SU-DHL-6 (cell line): Measurements from ENCODE around the gene ADGRD1.

ENCODE experiments used
- H2AFZ ChIP-seq: fragments of 200-600 bp; sonication (generic); 2 replicates; pipeline ENCODE4 v1.6.1; 2014; ENCODE audit warnings: low read depth, mild to moderate bottlenecking, moderate library complexity, mixed read lengths, antibody characterized with exemption, low read length; ENCODE audit not compliant: severe bottlenecking
- H3F3A ChIP-seq: fragments of 200-600 bp; shearing (Covaris generic); 2 replicates; pipeline ENCODE4 v1.6.0; 2016; ENCODE audit warnings: antibody characterized with exemption, mild to moderate bottlenecking; ENCODE audit not compliant: insufficient read depth
- H3K27ac ChIP-seq: fragments of 200-600 bp; sonication (generic); 2 replicates; pipeline ENCODE4 v1.5.1; 2016; ENCODE audit warnings: low read depth, mild to moderate bottlenecking, low read length, moderate library complexity, mixed read lengths
- H3K27me3 ChIP-seq: fragments of 200-600 bp; sonication (generic), shearing (Covaris generic); 2 replicates; pipeline ENCODE4 v1.6.0; 2014; ENCODE audit warnings: mild to moderate bottlenecking, low read length
- H3K36me3 ChIP-seq: fragments of 200-600 bp; sonication (generic); 2 replicates; pipeline ENCODE4 v1.6.1; 2014; ENCODE audit warnings: mild to moderate bottlenecking, low read length, mixed read lengths
- H3K4me2 ChIP-seq: fragments of 300-600, 200-600 bp; shearing (Covaris generic), sonication (generic); 2 replicates; pipeline ENCODE4 v1.6.0; 2014; ENCODE audit warnings: low read length, low read depth, mild to moderate bottlenecking; ENCODE audit not compliant: poor library complexity, severe bottlenecking
- H3K4me3 ChIP-seq: fragments of 200-600 bp; sonication (generic); 2 replicates; pipeline ENCODE4 v1.5.1; 2014; ENCODE audit warnings: antibody characterized with exemption, low read length, mild to moderate bottlenecking, mixed read lengths; ENCODE audit not compliant: insufficient read depth, poor library complexity, severe bottlenecking
- H3K79me2 ChIP-seq: fragments of 200-600 bp; sonication (generic); 2 replicates; pipeline ENCODE4 v1.6.1; 2014; ENCODE audit warnings: mild to moderate bottlenecking, low read length, moderate library complexity; ENCODE audit not compliant: insufficient read depth
- H3K9ac ChIP-seq: fragments of 200-600 bp; sonication (generic); 2 replicates; pipeline ENCODE4 v1.7.0; 2014; ENCODE audit warnings: mild to moderate bottlenecking, low read length
- H3K9me2 ChIP-seq: fragments of 200-600 bp; sonication (generic); replicated peaks from 2 replicates; pipeline ENCODE4 v1.6.1; 2014; ENCODE audit warnings: low read length; ENCODE audit not compliant: insufficient read depth
- H3K9me3 ChIP-seq: fragments of 200-600 bp; sonication (generic); 2 replicates; pipeline ENCODE4 v1.6.1; 2014; ENCODE audit warnings: low read length, mixed read lengths; ENCODE audit not compliant: insufficient read depth
- H4K20me1 ChIP-seq: fragments of 200-600 bp; sonication (generic); 2 replicates; pipeline ENCODE4 v1.6.1; 2014; ENCODE audit warnings: low read depth, mild to moderate bottlenecking, antibody characterized with exemption, low read length, moderate library complexity, mixed read lengths
- EZH2phosphoT487 ChIP-seq: fragments of 200-600 bp; sonication (generic), shearing (Covaris generic); conservative IDR thresholded peaks from 2 replicates; pipeline ENCODE4 v1.6.1; 2018; ENCODE audit warnings: mild to moderate bottlenecking, antibody characterized with exemption, low read length, moderate library complexity, mixed read lengths
- TF ChIP-seq, protein P1 (sequence below): fragments of 200-600 bp; sonication (generic); IDR thresholded peaks from one replicate; pipeline ENCODE4 v1.5.1; 2017; ENCODE audit warnings: antibody characterized with exemption, mild to moderate bottlenecking, low read length, moderate library complexity; ENCODE audit not compliant: insufficient read depth, poor library complexity, severe bottlenecking

The ADGRD1 gene

GRCh38 chr12:131097202-131098177 lies 143.8 kb downstream of the ADGRD1 start:
- Histone ChIP-seq H3K27ac (no peak overlapping the region), H3K36me3 (no peaks in the 10 kb centered on the region), H3K79me2 (no peaks in the 10 kb centered on the region), H4K20me1 (no peaks in the 10 kb centered on the region), H3K4me2 (no peak overlapping the region), H2AFZ (no peak overlapping the region), H3K9me3 (no peaks in the 10 kb centered on the region), H3F3A (no peaks in the 10 kb centered on the region), H3K9me2 (no peaks in the 10 kb centered on the region), H3K9ac (no peak overlapping the region), H3K27me3 (no peaks in the 10 kb centered on the region), H3K4me3 (no peak overlapping the region)
- no peak for TF ChIP-seq EZH2phosphoT487
- TF ChIP-seq, protein P1, sequence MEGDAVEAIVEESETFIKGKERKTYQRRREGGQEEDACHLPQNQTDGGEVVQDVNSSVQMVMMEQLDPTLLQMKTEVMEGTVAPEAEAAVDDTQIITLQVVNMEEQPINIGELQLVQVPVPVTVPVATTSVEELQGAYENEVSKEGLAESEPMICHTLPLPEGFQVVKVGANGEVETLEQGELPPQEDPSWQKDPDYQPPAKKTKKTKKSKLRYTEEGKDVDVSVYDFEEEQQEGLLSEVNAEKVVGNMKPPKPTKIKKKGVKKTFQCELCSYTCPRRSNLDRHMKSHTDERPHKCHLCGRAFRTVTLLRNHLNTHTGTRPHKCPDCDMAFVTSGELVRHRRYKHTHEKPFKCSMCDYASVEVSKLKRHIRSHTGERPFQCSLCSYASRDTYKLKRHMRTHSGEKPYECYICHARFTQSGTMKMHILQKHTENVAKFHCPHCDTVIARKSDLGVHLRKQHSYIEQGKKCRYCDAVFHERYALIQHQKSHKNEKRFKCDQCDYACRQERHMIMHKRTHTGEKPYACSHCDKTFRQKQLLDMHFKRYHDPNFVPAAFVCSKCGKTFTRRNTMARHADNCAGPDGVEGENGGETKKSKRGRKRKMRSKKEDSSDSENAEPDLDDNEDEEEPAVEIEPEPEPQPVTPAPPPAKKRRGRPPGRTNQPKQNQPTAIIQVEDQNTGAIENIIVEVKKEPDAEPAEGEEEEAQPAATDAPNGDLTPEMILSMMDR, result no peak

DNA sequence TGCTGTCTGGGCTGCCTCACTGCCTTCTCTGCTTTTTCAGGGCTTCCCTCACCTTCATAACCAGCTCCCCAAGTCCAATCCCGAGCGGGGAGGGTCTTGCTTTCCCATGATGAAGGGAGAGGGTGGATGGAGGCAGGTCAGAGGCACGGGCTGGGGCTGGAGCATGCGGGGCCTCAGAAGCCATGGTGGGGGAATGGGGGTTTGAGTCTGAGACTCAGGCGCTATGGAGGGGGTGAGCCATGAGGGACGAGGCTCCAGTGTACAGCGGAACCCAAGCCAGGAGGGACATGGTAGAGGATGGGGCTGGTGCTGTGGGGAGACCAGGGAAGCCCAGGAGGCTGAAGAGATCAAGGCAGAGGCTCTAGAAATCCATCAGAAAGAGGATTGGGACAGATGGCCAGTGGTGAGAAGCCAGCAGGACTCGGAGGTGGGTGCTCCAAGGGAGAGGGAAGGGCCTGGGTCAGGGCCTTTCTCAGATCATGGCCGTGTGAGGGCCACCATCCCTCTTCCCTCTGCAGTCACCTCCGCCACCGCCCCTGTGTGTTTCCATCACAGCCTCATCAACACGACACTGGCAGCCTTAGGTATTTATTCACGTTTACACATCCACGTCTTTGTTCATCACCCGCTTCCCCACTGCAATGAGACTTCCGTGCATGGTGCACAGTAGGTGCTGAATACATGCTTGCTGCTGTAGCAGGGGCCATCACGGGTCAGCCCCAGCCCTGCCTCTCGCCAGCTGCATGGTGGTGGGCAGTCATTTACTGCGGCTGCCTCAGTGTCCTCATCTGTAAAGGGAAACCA lies 144.7 kb downstream of the ADGRD1 start:
- Histone ChIP-seq H3K9me3 (no peaks in the 10 kb centered on the region), H3K9ac (no peak overlapping the region), H3K9me2 (no peaks in the 10 kb centered on the region), H3K4me2 (no peak overlapping the region), H3K4me3 (no peak overlapping the region), H3F3A (no peaks in the 10 kb centered on the region), H3K79me2 (no peaks in the 10 kb centered on the region), H4K20me1 (no peaks in the 10 kb centered on the region), H3K36me3 (no peaks in the 10 kb centered on the region), H3K27ac (no peak overlapping the region), H3K27me3 (no peaks in the 10 kb centered on the region), H2AFZ (no peak overlapping the region)
- TF ChIP-seq, protein P1, result no peak
- no peak for TF ChIP-seq EZH2phosphoT487

- no peak overlapping the region for H2AFZ ChIP-seq
- no peak overlapping the region for H3K4me3 ChIP-seq
- no peak for TF ChIP-seq EZH2phosphoT487
- TF ChIP-seq, protein P1, result no peak
- no peak overlapping the region for H3K4me2 ChIP-seq
- no peaks in the 10 kb centered on the region for H4K20me1 ChIP-seq
- no peaks in the 10 kb centered on the region for H3K9me3 ChIP-seq
- no peak overlapping the region for H3K9ac ChIP-seq
- H3K27me3 ChIP-seq, result no peaks in the 10 kb centered on the region
- H3K27ac ChIP-seq, result no peak overlapping the region
- no peaks in the 10 kb centered on the region for H3K36me3 ChIP-seq
- H3K9me2 ChIP-seq, result no peaks in the 10 kb centered on the region
- no peaks in the 10 kb centered on the region for H3F3A ChIP-seq
- H3K79me2 ChIP-seq, result no peaks in the 10 kb centered on the region
Observed at GRCh38 chr12:131100031-131100674, 146.4 kb downstream of the ADGRD1 start.
